GM19397 (cell line): ENCODE results near the gene NPEPL1.
"Not testable (repeated sequence)": the region's sequence is repeated elsewhere in the genome, so short reads cannot be mapped to it uniquely, and the experiment has no call there.

Experiments
- ATAC-seq: cut with Tn5 transposase; IDR thresholded peaks from one replicate; pipeline ENCODE4 v1.9.1; 2021; ENCODE audit warnings: mild to moderate bottlenecking, moderate library complexity; ENCODE audit not compliant: unreplicated experiment

Gene NPEPL1

DNA sequence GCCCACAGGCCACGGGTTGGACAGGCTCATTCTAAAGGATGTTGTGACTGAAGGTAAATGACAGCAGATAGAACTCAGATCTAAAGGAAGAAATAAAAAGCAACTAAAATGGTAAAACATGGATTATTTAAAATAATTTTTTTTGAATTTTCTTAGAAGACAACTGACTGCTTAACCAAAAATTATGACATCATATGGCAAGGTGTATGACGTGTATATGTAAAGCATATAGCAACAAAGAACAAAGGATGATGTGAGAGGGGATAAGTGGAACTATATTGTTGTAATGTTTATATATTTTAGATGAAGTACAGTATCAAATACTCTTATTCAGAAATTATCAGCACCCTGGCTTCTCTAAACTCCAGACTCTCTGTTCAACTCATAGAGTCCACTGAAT is 38.6 kb downstream of the NPEPL1 start:
- no peak for ATAC-seq

DNA sequence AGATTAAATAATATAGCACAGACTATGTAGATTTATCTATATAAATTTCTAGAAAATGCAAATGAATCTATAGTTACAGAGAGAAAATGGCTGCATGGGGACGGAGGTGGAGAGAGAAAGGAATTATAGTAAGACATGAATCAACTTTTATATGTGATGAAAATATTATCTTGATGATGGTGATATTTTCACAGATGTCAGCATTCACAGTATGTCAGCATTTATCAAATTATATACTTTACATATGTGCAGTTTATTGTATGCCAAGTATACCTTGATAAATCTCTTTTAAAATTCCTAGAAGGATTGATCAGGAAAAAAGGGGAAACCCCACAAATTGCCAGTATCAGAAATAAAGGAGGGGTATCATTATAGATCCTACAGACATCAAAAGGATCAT is 44.6 kb downstream of the NPEPL1 start:
- ATAC-seq, result no peak

- ATAC-seq, result no peak
Observed at GRCh38 chr20:58740356-58741308, 48.0 kb downstream of the NPEPL1 start.

DNA sequence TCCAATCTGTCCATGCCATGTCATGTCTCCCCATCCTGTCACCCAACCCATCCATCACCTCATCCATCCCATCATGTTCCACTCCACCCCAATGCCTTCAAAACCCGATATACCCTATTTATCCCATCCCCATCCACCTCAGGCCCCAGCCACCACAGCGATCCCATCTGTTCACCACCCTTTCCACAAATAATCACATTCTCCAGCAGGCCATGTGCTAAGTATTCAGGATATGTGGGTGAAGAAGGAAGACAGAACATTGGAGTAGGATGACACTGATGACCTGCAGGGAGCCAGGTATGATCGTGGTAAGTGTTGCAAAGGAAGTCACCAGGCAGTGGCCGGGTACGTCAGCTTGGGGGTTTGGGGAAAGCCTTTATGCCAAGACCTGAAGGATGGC is 48.8 kb downstream of the NPEPL1 start:
- no peak for ATAC-seq

DNA sequence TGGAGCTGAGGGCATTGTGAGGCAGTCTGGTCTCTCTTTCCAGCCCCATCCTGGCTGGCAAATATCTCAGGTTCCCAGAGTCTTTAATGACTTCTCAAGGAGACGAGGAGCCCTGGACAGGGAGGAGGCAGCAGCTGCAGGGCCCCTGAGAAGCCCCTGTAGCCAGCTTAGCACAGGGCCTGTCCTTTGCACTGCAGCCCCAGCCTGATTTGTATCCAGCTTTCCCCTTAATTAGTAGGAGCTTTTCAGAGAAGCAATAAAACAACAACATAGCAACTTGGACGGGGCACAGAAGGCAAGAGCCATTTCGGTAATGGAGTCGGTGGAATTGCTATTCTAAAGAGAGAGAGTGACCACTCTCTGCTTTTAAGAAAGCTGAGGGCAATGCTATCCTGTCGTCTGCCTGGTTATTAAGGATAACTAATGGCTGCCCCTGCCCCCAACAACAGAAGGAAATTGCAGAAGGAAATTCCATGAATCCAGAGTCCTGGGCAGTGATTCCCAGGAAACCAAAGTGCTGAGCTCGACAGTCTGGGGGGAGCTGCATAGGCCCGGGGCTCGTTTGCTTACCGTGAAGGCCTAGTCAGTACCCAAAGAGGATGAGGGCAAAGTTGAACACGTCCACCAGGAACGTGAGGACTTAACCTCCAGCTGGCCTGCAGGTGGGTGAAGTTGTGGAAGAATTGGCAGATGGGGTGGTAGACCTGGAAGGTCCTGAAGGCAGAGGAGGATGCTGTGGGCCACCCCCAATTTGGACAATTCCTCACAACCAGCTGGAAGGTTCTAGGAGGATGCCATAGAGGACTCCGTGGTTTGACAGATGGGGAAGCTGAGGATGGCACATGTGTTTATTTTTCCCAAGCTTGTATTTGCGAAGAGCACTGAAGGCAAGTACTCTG is 50.3 kb downstream of the NPEPL1 start:
- ATAC-seq, result no peak

GRCh38 chr20:58743929-58744534 is 51.4 kb downstream of the NPEPL1 start:
- no peak for ATAC-seq

DNA sequence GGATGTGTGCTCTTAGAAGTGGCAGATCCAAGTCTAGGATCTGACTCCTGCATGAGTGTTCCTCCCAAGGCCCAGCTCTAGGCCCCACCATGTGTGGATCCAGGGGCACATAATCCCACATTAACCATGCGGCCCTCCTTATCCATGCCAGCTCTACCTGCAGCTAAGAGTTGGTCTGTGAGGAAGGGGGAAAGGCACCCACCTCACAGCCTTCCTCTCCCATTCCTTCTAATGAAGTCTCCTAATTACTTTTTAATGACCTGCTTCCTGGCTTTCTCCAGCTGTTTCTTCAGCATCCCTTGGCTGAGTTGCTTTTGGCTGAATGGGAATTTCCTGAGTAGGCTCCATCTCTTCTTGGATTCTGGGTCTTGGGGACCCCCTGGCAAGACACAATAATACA is 52.2 kb downstream of the NPEPL1 start:
- no peak for ATAC-seq

DNA sequence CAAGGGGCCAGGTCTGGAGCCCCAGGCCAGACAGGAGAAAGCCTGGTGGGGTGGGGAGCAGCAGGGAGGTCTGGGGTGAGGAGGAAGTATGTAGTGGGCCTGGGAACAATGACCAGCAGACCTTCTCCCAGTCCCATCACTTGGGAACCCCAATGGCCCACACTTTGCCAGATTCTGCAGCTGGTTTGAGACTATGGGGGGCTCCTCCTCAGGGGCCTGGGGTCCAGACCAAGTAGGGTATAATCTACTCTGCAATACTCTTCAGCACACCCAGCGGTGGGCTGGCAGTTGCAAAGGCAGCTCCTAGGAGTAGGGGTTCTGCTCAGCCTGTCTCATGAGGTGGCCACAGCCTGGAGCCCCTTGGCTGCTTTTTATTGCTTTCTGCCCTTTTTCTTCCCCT is 52.8 kb downstream of the NPEPL1 start:
- ATAC-seq, result no peak

GRCh38 chr20:58746620-58747019 is 54.0 kb downstream of the NPEPL1 start:
- ATAC-seq, result no peak

- ATAC-seq, result no peak
Observed at GRCh38 chr20:58747211-58747610, 54.6 kb downstream of the NPEPL1 start.

DNA sequence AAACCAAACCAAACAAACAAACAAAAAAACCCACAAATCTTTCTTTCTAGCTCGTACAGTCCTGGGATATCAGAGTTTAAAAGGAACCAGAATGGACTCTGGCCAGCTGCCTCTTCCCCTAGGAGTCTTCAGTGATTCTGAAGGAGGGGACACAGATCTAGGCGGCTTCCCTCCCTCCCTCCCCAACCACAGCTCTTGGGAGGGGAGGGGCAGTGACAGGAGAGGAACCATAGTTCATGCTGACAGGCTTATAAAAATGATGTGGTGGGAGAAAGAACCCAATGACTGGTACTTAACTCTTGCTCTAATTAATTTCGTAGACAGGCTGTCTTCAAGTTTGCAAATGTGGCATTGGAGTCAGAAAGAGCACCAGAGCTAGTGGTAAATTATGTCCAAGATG is 56.0 kb downstream of the NPEPL1 start:
- no peak for ATAC-seq

DNA sequence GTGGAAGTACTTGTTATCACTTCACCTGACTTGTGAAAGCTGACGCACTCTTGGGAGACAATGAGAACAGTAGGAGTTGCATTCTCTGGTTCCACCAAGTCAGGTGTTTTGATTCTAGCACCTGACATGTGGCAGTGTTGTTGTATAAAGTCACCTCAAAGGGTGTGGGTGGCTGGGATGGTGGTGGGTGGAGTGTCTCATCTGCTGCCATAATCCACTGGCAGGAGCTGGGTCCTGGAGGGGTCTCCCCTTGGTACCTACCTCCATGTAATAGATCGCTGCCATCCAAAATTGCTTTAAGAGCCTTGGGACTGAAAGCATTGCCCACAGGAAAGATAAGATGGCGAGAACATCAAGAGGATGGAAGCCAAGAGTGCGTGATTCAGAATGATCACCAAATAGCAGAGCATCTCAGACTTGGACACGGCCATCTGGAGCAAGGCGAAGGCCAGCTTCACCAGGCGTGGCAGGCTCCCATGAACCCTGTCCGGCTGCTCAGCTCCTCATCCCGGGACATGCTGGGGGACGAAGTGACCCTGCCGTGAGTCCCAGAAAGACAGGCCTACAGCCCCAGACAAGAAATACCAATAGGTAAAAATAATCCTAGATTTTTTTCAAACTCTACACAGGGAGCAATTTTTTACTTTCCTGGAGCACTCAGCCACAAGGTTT is 56.6 kb downstream of the NPEPL1 start:
- no peak for ATAC-seq

GRCh38 chr20:58749979-58750378 is 57.4 kb downstream of the NPEPL1 start:
- no peak for ATAC-seq

DNA sequence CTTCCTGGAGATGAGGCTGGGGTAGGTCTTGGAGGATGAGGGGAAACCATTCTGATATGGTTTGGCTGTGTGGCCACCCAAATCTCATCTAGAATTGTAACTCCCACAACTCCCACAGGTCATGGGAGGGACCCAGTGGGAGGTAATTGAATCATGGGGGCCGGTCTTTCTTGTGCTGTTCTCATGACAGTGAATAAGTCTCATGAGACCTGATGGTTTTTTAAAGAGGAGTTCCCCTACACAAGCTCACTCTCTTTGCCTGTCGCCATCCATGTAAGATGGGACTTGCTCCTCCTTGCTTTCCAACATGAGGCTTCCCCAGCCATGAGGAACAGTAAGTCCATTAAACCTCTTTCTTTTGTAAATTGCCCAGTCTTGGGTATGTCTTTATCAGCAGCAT is 58.1 kb downstream of the NPEPL1 start:
- ATAC-seq, result not testable (repeated sequence)

DNA sequence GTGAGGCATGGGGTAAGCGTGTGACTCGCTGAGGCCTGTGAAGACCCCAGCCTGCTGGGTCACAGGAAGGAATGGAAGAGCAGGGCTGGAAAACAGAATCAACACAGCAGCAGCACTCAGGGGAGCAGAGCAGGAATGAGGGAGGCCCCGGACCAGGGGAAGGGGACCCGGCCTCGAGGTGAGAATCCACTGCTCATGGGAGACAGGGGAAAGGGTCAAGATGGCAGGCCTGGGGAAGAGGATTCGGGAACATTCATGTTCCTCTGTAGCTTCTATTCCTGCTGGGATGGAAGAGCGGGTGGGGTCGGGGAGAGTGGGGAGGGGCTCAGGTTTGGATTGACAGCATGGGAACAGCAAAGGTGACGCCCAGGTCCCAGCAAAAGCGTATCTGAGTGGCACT is 59.4 kb downstream of the NPEPL1 start:
- ATAC-seq, result no peak

DNA sequence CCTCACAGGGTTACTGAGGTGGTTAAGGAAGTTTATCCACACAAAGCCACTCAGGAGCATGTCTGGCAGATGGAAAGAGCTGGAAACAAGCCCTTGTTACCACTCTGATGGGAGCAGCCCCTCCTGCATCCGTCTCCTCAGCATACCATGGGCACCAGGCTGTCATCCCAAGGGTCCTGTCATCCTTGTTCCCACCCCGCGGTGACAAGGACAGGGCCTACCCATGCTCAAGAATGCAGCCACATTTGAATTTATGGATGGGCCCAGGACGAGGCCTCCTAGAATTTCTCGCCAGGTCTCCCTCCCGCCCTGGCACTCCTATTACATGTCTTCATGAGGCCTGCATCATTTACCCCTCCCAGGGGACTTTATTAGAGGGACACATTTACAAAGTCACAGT is 60.0 kb downstream of the NPEPL1 start:
- ATAC-seq, result no peak

DNA sequence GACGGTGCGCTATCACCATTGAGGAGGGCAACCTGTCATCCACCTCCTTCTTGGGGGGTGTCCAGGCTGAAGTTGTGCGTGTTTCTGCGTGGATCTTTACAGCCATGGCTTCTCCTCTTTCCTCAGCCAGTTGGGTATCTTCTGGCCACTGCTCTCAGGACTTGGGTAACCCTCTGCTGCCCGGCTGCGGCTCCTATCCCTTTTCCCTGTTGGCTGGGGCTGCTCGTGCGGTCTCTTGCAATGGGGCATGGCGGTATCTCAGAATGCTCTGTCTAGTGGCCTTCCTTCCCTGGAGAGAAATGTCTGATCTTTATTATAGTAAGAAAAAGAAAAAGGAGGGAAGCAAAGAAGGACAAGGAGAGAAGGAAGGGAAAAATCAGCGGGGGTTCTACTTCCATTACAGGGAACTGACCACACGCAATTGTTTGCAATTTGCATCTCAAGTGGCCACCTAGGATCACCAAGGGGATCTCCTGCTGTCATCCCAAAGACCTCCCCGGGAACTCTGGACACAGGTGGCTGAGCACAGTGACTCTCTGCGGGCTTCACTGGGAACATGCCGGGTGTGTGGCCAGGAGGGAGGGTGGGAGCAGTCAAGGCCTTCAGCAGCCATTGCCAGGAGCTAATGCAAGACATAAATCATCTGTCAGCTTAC is 60.8 kb downstream of the NPEPL1 start:
- no peak for ATAC-seq

DNA sequence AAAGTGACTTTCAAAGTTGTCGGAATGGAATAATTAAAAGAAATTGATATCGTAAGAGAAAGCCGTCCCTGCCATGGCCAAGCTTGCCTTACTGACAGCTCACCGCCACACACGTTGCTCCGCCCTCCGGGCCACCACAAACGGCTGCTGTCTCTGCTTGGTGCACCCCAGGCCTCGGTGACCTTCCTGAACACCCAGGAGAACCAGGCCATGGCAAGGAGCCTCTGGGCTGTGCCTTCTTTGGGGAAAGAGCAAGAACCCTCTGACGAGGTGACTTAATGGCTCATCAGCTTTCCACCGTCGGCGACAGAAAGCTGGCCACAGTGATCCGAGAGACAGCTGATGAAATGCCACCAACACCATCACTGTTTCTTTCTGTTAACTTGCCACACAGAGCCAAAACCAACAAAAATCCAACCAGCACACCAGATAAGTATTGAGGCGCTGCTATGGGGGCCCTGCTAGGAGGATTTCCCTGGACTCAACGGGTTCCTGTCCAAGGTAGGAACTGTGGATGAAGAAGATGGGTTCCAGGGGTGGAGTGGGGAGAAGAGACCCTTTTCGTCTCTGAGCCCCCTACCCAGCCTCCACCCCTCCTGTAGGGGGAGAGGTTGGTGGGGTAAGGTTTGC is 61.4 kb downstream of the NPEPL1 start:
- no peak for ATAC-seq

DNA sequence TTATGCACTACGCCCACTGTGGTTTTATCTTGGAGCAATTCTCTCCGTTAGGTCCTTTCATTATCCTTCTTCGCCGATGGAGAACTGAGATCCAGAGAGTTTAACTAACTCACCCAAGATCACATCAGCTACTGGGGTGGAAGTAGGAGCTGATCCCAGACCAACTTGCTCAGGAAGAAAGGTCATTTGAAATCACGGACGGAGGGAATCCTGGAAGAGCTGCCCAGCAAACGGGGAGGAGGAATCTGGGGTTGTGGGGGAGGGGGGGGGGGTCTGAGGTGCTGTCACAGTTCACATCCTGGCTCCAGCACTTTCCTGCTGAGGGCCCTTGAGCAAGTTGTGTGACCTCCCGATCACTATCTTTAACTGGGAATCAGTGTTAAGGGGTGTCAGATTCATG is 62.0 kb downstream of the NPEPL1 start:
- ATAC-seq, result no peak
